Activated naive CD4-positive, alpha-beta T cell treated with anti-CD3 and anti-CD28 coated beads, Interleukin-2, amount 50 U/mL, for 72 hours (primary cell): ENCODE measurements around the gene GDAP1L1. TPM values are rescaled to one million over a fixed set of nuclear protein-coding genes. Genes with fewer than 3 reads are reported as not detected.

Source experiments
- ATAC-seq, 2 donors: fragments of 150-1000 bp; cut with Tn5 transposase; 2 replicates each; pipeline ENCODE4 v1.10.0; 2021; ENCODE audit warnings: mild to moderate bottlenecking in 2 of 2, moderate library complexity in 2 of 2
- DNase-seq, 2 donors: peaks; one replicate each; pipeline ENCODE4 v3.0.0; 2021 to 2022; ENCODE audit warnings: low spot score in 2 of 2
- H3K27ac Mint-ChIP-seq, 2 donors: one replicate each; pipeline ENCODE4 v1.8.0; 2022; ENCODE audit warnings: mild to moderate bottlenecking in 2 of 2, mixed read lengths in 2 of 2
- H3K36me3 Mint-ChIP-seq, 2 donors: one replicate each; pipeline ENCODE4 v1.8.0; 2022; ENCODE audit warnings: mixed read lengths in 2 of 2
- H3K9me3 Mint-ChIP-seq, 2 donors: one replicate each; pipeline ENCODE4 v1.8.0; 2022; ENCODE audit warnings: mixed read lengths in 2 of 2
- total RNA-seq, 2 donors: library from RNA; stranded (reverse); gene quantifications; one replicate each; pipeline ENCODE4 v1.2.3, GENCODE V29; 2022

Gene GDAP1L1
- total RNA-seq = not detected

GRCh38 chr20:44247131-44247571 is at the start of gene GDAP1L1:
TSS of gene GDAP1L1 (plus strand) at chr20:44247308. CDS start at chr20:44247335, 27 bp downstream.
- no peak within 1 kb of the TSS for H3K27ac Mint-ChIP-seq
- DNase-seq (no peak), ATAC-seq (no peak)
- peaks cover 0 to 9% of the 10 kb centered on the region in 2 donors for H3K36me3 Mint-ChIP-seq
- H3K9me3 Mint-ChIP-seq = no peaks in the 10 kb centered on the region

GRCh38 chr20:44198872-44199271 is 48.2 kb upstream of the GDAP1L1 start:
- H3K36me3 Mint-ChIP-seq = peaks cover 15 to 35% of the 10 kb centered on the region in 2 donors
- H3K9me3 Mint-ChIP-seq = no peaks in the 10 kb centered on the region
- ATAC-seq (peak; percentile 96 to 97), DNase-seq (peak in 1 of 2 donors; percentile 34)
- peak overlapping the region; percentile 56 to 97 for H3K27ac Mint-ChIP-seq

GRCh38 chr20:44199877-44200276 is 47.2 kb upstream of the GDAP1L1 start:
- DNase-seq (no peak), ATAC-seq (no peak)
- peak overlapping the region; percentile 56 to 85 for H3K27ac Mint-ChIP-seq
- H3K36me3 Mint-ChIP-seq = peaks cover 15 to 35% of the 10 kb centered on the region in 2 donors
- no peaks in the 10 kb centered on the region for H3K9me3 Mint-ChIP-seq

DNA sequence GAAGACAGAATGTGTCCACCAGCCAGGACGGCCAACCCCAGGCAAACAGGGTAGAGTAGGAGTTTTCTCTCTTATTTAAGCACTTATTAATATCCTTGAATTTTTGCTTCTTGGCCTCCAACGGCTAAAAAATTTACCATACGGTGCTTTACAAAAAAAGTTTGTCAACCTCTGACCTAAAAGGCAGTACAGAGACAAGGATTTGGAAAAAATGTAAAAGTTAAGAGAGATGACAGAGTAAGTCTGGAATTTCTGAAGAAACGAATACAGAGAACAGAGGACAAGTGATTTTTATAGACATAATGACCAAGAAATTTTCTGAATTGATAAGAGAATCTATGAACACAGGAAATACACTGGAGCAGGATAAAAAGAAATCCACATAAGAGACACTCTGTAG is 46.7 kb upstream of the GDAP1L1 start:
- Mint-ChIP-seq H3K9me3 (no peaks in the 10 kb centered on the region), H3K27ac (peak overlapping the region in 1 of 2 donors; percentile 85), H3K36me3 (peaks cover 15 to 35% of the 10 kb centered on the region in 2 donors)
- DNase-seq (no peak), ATAC-seq (no peak)

DNA sequence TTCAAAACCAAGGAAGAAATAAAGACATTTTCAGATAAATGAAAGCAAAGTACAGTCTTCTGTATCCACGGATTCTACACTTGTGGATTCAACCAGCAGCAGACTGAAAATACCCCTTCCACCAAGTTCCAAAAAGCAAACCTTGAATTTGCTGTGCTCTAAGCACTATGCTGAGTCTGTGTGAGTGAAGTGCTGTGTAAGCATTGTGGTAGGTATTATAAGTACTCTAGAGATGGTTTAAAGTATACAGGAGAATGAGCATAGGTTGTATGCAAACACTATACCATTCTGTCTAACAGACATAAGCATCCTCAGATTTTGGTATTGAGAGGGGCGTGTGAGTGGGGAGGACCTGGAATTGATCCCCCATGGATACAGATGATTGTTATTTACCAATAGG is 46.1 kb upstream of the GDAP1L1 start:
- Mint-ChIP-seq H3K9me3 (no peaks in the 10 kb centered on the region), H3K27ac (no peak overlapping the region), H3K36me3 (peaks cover 15 to 37% of the 10 kb centered on the region in 2 donors)
- no peak for ATAC-seq
- no peak for DNase-seq

DNA sequence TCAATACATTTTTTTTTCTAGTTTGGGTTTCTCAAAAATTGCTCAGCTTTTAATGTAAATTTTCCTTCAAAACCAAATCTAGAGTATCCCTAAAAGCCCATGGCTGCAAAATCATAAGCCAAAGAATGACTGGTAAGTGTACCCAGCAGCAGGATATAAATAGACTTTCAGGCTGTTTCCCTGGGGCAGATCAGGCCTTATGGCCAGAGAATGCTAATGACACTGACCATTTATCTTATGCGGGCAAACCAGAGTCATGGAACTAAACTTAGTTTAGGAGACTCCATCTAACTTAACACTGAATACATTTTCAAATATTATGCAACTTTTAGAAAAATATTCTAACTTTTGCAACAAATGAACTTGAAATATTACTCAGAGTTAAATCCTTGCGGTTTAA is 43.9 kb upstream of the GDAP1L1 start:
- Mint-ChIP-seq H3K36me3 (peaks cover 20 to 48% of the 10 kb centered on the region in 2 donors), H3K27ac (no peak overlapping the region), H3K9me3 (no peaks in the 10 kb centered on the region)
- no peak for ATAC-seq
- no peak for DNase-seq

GRCh38 chr20:44204156-44204831 is 42.8 kb upstream of the GDAP1L1 start:
- DNase-seq (no peak), ATAC-seq (peak in 1 of 2 donors; percentile 52)
- peaks cover 18 to 40% of the 10 kb centered on the region in 2 donors for H3K36me3 Mint-ChIP-seq
- H3K9me3 Mint-ChIP-seq = no peaks in the 10 kb centered on the region
- no peak overlapping the region for H3K27ac Mint-ChIP-seq

DNA sequence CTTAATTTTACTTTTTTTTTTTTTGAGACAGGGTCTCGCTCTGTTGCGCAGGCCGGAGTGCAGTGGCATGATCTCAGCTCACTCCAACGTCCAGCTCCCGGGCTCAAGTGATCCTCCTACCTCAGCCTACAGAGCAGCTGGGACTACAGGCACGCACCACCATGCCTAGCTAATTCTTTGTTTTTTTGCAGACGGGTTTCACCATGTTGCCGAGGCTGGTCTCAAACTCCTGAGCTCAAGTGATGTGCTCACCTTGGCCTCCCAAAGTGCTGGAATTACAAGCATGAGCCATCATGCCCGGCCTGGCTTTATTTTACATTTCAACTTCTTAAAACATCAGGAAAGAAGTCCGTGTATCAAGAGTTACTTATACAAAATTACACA is 42.3 kb upstream of the GDAP1L1 start:
- Mint-ChIP-seq H3K36me3 (peaks cover 22 to 39% of the 10 kb centered on the region in 2 donors), H3K9me3 (no peaks in the 10 kb centered on the region), H3K27ac (no peak overlapping the region)
- no peak for ATAC-seq
- no peak for DNase-seq

- H3K36me3 Mint-ChIP-seq = peaks cover 29 to 38% of the 10 kb centered on the region in 2 donors
- no peak overlapping the region for H3K27ac Mint-ChIP-seq
- no peak for DNase-seq
- no peaks in the 10 kb centered on the region for H3K9me3 Mint-ChIP-seq
- no peak for ATAC-seq
These were observed 41.0 kb upstream of the GDAP1L1 start for GRCh38 chr20:44206132-44206531.

DNA sequence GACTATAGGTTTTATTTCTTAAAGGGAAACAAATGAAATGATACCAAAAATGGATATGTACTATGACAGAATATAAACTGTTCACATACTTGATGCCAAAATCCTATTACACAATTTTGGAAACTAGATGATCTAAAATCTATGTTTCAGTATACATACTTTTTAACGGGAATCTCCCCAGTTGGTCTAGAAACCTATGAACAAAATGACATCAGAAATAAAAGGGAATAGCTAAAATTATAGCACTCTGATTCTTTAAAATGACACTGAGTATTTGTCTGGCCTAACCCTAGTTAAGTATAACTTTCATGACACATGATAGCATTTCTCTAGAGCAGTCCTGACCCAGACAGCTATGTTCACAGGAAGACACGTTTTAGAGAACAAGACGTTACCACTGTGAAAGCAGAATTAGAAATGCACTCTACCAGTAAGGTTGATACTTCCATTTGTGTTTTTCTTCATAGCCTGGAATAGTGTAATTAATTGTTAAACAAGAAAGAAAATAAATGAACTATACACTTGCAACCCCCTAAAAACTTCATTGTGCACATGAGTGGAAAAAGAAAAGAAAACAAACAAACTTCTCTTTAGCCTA is 39.9 kb upstream of the GDAP1L1 start:
- no peak for DNase-seq
- ATAC-seq = no peak
- no peaks in the 10 kb centered on the region for H3K9me3 Mint-ChIP-seq
- H3K27ac Mint-ChIP-seq = peak overlapping the region; percentile 39 to 88
- peaks cover 27 to 41% of the 10 kb centered on the region in 2 donors for H3K36me3 Mint-ChIP-seq

GRCh38 chr20:44208165-44208564 is 38.9 kb upstream of the GDAP1L1 start:
- Mint-ChIP-seq H3K9me3 (no peaks in the 10 kb centered on the region), H3K27ac (no peak overlapping the region), H3K36me3 (peaks cover 27 to 37% of the 10 kb centered on the region in 2 donors)
- ATAC-seq = no peak
- DNase-seq = no peak

GRCh38 chr20:44208770-44209169 is 38.3 kb upstream of the GDAP1L1 start:
- H3K27ac Mint-ChIP-seq = peak overlapping the region; percentile 100
- no peak for DNase-seq
- H3K9me3 Mint-ChIP-seq = no peaks in the 10 kb centered on the region
- no peak for ATAC-seq
- peaks cover 27 to 32% of the 10 kb centered on the region in 2 donors for H3K36me3 Mint-ChIP-seq

- H3K27ac Mint-ChIP-seq = peak overlapping the region; percentile 100
- no peak for ATAC-seq
- H3K36me3 Mint-ChIP-seq = peaks cover 27 to 31% of the 10 kb centered on the region in 2 donors
- no peak for DNase-seq
- H3K9me3 Mint-ChIP-seq = no peaks in the 10 kb centered on the region
These were observed 37.3 kb upstream of the GDAP1L1 start for GRCh38 chr20:44209686-44210405.

DNA sequence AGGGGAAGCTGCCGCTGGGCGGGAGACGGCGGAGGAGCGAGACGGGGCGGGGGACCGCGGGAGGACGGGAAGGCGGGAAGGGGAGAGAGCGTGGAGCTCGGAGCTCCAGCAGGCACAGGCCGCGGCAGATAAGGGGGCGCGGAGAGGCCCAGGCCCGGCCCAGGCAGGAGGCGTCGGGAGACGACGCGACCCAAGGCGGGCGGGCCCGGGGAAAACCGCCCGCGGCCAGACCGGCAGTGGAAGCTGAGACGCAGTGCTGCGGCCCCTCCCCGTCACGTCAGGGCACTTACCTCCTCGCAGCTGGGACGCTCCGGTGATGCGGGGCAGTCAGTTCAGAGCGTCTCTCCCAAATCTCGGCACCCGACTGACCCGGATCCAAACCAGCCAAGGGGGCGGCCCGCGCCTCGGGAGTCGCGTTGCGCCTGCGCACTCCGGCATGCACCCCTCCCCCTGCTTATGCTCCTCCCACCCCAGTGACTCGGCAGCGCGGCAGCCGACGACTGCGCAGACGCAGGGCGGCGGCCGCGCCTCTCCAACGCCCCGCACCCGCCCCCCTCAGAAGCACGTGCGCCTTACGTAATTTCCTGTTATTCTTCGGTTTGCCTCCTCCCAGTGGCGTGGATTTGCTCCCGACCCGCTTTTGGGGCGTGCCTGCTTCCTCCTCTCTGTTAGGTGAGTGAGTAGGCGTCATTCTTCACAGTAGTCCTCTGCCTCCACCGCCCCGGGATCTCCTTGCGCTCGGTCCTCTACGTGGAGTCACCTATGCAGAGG is 36.5 kb upstream of the GDAP1L1 start, which contains the start of gene OSER1:
Gene OSER1, minus strand, starts transcription at position 366 of the 771 bp plus-strand sequence. CDS start 3,814 bp downstream, outside the sequence.
- no peaks in the 10 kb centered on the region for H3K9me3 Mint-ChIP-seq
- H3K36me3 Mint-ChIP-seq = peaks cover 27 to 31% of the 10 kb centered on the region in 2 donors
- peak within 1 kb of the TSS; percentile 100 for H3K27ac Mint-ChIP-seq

GRCh38 chr20:44211177-44212039 is 35.7 kb upstream of the GDAP1L1 start:
- DNase-seq (no peak), ATAC-seq (no peak)
- Mint-ChIP-seq H3K9me3 (no peaks in the 10 kb centered on the region), H3K27ac (peak overlapping the region; percentile 97 to 100), H3K36me3 (peaks cover 25% of the 10 kb centered on the region in 2 donors)

More for the DNA sequence above, 36.5 kb upstream of the GDAP1L1 start, which contains the start of gene OSER1:
- DNase-seq (peak; percentile 98 to 99), ATAC-seq (peak; percentile 90)
